Measurements from ENCODE around the gene COL27A1.

DNA sequence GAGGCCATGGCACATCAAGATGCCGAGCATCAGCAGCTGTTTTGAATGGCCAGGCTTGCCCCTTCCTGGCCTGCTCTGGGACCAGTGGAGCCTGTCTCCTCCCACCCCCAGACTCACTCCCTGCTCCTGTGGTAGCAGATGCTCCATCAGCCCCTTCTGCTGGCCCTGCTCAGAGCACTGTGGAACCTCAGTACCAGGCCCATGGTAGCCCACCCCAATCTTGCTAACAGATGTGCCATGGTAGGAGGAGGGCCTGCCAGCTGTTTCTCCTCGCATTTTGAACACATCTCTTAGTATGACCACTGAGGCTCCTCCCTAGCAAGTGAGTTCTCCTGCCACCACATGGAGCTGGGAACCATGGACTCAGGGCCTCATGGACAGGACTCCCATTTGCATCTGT is 29.5 kb downstream of the COL27A1 start:
- TF ChIP-seq, protein P1, sequence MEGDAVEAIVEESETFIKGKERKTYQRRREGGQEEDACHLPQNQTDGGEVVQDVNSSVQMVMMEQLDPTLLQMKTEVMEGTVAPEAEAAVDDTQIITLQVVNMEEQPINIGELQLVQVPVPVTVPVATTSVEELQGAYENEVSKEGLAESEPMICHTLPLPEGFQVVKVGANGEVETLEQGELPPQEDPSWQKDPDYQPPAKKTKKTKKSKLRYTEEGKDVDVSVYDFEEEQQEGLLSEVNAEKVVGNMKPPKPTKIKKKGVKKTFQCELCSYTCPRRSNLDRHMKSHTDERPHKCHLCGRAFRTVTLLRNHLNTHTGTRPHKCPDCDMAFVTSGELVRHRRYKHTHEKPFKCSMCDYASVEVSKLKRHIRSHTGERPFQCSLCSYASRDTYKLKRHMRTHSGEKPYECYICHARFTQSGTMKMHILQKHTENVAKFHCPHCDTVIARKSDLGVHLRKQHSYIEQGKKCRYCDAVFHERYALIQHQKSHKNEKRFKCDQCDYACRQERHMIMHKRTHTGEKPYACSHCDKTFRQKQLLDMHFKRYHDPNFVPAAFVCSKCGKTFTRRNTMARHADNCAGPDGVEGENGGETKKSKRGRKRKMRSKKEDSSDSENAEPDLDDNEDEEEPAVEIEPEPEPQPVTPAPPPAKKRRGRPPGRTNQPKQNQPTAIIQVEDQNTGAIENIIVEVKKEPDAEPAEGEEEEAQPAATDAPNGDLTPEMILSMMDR (IDR thresholded peaks at IDR 0.05) = no peak
- TF ChIP-seq POLR2A (IDR thresholded peaks at IDR 0.05) = no peak
